Peyer's patch (tissue), 4 donors: Measurements from ENCODE around the gene TMEM132A. TPM values are rescaled to one million over a fixed set of nuclear protein-coding genes. Genes with fewer than 3 reads are reported as not detected.

ENCODE experiments used
- DNase-seq, 3 donors: peaks; one replicate each; pipeline ENCODE4 v3.0.0-alpha.2; 2017 to 2019
- H3K27ac ChIP-seq, 4 donors: fragments of 200-600 bp; sonication (generic); one replicate each; pipeline ENCODE4 v1.5.1; 2016 to 2019
- H3K27me3 ChIP-seq, 2 donors: fragments of 200-600 bp; sonication (generic); one replicate each; pipeline ENCODE4 v1.5.1; 2019
- H3K36me3 ChIP-seq, 3 donors: fragments of 200-600 bp; sonication (generic); one replicate each; pipeline ENCODE4 v1.5.1; 2016 to 2019
- H3K4me1 ChIP-seq, 4 donors: fragments of 200-600 bp; sonication (generic); one replicate each; pipeline ENCODE4 v1.5.1; 2016 to 2019
- H3K4me3 ChIP-seq, 4 donors: fragments of 200-600 bp; sonication (generic); 1 replicate in 3 of 4; 2 replicates in 1 of 4; pipeline ENCODE4 v1.5.1; 2016 to 2019; ENCODE audit warnings: mild to moderate bottlenecking in 1 of 4
- H3K9me3 ChIP-seq, 4 donors: fragments of 200-600 bp; sonication (generic); one replicate each; pipeline ENCODE4 v1.5.1; 2016 to 2019; ENCODE audit warnings: mild to moderate bottlenecking in 1 of 4
- POLR2A ChIP-seq, 2 donors: fragments of 450-650 bp; IDR thresholded peaks; one replicate each; pipeline ENCODE4 v1.5.1; 2017; ENCODE audit warnings: antibody characterized with exemption in 2 of 2, mild to moderate bottlenecking in 2 of 2, moderate library complexity in 2 of 2
- total RNA-seq, 4 donors: library from RNA; depleted of rRNA; stranded (reverse); fragments of >200 nt; gene quantifications; one replicate each; pipeline ENCODE4 v1.1.0, GENCODE V29; 2016
- TF ChIP-seq, protein P1 (sequence below), 6 experiments: fragments of 450-650 bp in 4 of 6; fragments of 200-600 bp in 2 of 6; sonication (generic) in 1 of 6; IDR thresholded peaks; one replicate each; pipeline ENCODE4 v1.5.1; 2017 to 2019; ENCODE audit warnings: antibody characterized with exemption in 6 of 6, mild to moderate bottlenecking in 3 of 6, moderate library complexity in 1 of 6

The TMEM132A gene
- total RNA-seq, 4 donors from 2014 or later: 1.6 to 28.9 (median 4.0) TPM

DNA sequence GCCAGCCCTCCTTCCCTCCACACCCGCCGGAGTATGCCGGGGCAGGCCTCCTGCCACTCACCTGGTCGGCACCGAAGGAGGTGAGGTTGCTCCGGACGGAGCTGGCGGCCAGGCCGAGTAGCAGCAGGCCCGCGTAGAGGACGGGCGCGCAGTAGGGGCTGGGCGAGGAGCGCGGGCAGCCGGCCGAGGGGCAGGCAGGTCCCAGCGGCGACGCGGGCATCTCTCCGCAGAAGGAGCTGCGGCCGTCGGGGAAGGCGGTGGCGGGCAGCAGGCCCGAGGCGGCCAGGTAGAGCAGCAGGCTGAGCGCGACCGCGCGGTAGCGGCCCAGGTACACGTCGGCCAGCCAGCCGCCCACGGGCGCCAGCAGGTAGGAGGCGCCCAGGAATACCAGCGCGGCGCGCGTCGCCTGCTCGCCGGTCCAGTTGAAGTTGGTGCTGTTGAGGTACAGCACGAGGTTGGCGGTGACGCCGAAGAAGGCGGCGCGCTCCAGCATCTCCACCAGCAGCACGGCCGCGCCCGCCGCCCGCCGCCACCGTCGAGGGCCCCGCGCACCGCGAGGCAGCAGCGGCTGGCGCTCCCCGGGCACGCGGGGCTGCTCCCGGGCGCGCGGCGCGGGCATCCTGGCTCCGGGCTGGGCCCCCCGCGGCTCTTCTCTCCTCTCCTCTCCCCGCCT, 26.8 kb downstream of the TMEM132A start:
- DNase-seq: peak in 1 of 3 donors; percentile 66
- Histone ChIP-seq H3K4me3 (peak overlapping the region; percentile 42 to 61 (median 58)), H3K36me3 (no peaks in the 10 kb centered on the region), H3K4me1 (peaks cover 0 to 5% (median 2%) of the 10 kb centered on the region in 4 donors), H3K27ac (peak overlapping the region; percentile 78 to 92 (median 84)), H3K27me3 (no peaks in the 10 kb centered on the region), H3K9me3 (no peaks in the 10 kb centered on the region)
- no peak for TF ChIP-seq POLR2A (IDR thresholded peaks at IDR 0.05)
- TF ChIP-seq, protein P1, sequence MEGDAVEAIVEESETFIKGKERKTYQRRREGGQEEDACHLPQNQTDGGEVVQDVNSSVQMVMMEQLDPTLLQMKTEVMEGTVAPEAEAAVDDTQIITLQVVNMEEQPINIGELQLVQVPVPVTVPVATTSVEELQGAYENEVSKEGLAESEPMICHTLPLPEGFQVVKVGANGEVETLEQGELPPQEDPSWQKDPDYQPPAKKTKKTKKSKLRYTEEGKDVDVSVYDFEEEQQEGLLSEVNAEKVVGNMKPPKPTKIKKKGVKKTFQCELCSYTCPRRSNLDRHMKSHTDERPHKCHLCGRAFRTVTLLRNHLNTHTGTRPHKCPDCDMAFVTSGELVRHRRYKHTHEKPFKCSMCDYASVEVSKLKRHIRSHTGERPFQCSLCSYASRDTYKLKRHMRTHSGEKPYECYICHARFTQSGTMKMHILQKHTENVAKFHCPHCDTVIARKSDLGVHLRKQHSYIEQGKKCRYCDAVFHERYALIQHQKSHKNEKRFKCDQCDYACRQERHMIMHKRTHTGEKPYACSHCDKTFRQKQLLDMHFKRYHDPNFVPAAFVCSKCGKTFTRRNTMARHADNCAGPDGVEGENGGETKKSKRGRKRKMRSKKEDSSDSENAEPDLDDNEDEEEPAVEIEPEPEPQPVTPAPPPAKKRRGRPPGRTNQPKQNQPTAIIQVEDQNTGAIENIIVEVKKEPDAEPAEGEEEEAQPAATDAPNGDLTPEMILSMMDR (IDR thresholded peaks at IDR 0.05): no peak

DNA sequence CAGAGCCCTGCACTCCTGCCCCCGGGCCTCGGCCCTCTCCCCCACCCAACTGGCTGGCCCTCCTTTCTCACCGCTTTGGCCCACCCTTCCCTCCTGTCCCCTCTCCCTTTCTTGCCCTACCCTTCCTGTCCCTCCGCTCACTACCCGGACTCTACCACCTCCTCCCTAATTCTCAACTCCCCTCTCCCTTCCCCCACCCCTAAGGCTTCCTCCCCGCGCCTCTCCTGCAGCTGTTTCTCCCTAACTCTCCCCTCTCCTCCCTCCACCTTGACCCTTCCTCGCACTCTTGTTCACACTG, 27.3 kb downstream of the TMEM132A start:
- DNase-seq: no peak
- H3K27me3 ChIP-seq: no peaks in the 10 kb centered on the region
- H3K27ac ChIP-seq: peak overlapping the region; percentile 78 to 92 (median 84)
- peaks cover 0 to 5% (median 2%) of the 10 kb centered on the region in 4 donors for H3K4me1 ChIP-seq
- H3K4me3 ChIP-seq: peak overlapping the region; percentile 42 to 61 (median 58)
- no peaks in the 10 kb centered on the region for H3K9me3 ChIP-seq
- no peaks in the 10 kb centered on the region for H3K36me3 ChIP-seq
- TF ChIP-seq, protein P1 (IDR thresholded peaks at IDR 0.05): no peak
- no peak for TF ChIP-seq POLR2A (IDR thresholded peaks at IDR 0.05)

DNA sequence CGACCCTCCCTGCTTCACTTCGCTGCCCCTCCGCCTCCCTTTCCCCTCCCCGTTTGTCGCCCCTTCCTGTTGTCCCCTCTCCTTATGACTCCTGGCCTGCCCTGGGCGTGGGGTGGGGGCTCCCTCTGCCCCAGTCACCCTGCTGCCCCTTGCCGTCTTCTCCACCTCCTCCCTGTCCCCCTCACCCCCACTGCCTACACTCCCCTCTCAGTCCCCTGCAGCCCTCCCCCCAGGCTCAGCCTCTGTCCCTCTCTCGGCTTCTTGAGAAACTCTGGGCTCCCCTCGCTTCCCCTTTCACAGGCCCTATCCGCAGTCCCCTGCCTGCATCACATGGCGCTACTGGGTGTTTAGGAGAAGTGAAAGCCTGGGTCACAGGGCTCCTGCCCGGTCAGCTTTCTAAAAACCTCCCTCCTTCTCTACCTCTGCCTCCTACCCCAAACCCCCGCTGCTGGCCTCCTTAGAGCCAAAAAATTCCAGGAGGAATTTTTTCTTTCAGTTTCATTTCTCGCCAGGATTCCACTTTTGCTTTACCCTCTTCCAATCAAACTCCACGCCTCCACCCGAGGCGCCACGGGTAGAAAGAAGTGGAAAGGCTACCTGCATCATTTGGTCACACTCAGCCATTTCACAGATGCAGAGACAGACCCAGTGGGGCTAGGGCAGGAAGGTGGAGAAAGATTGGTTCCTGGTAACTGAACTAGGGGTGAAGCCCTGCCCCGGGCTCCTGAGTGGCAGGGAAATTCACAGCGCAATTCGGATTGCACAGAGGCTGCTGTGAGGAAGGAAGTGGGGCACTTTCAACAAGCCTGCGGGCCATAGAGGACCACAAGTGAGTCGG, 27.9 kb downstream of the TMEM132A start, which contains the start of gene SLC15A3:
SLC15A3 (minus strand) TSS at position 273 of the 838 bp plus-strand sequence. CDS start 625 bp downstream, outside the sequence.
- peak in 2 of 3 donors; percentile 88 to 91 for DNase-seq
- H3K4me3 ChIP-seq: peak within 1 kb of the TSS; percentile 42 to 61 (median 58)
- H3K9me3 ChIP-seq: no peaks in the 10 kb centered on the region
- peaks cover 0 to 5% (median 2%) of the 10 kb centered on the region in 4 donors for H3K4me1 ChIP-seq
- TF ChIP-seq POLR2A (IDR thresholded peaks at IDR 0.05): no peak
- TF ChIP-seq, protein P1 (IDR thresholded peaks at IDR 0.05): no peak
- no peaks in the 10 kb centered on the region for H3K27me3 ChIP-seq
- peak within 1 kb of the TSS; percentile 78 to 92 (median 84) for H3K27ac ChIP-seq
- no peaks in the 10 kb centered on the region for H3K36me3 ChIP-seq

DNA sequence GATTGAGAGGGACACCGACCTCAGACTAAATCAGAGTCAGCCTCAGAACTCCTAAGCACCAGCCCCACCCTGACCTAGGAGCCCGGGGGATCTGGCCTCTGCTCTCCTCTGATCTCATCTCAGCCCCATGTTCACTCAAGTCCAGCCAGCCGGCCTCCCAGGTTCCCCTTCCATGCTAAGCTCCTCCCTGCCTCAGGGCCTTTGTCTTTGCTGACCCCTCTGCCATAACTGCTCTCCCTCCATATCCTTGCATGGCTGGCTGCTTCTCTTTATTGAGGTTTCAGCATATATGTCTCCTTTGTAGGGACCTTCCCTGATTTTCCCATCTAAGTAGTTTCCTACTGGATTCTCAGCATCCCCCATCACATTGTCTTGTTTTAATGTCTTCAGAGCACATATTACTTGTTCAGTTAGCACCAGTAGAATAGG, 28.5 kb downstream of the TMEM132A start:
- Histone ChIP-seq H3K4me3 (peak overlapping the region; percentile 42 to 61 (median 58)), H3K9me3 (no peaks in the 10 kb centered on the region), H3K27ac (peak overlapping the region; percentile 78 to 92 (median 84)), H3K36me3 (no peaks in the 10 kb centered on the region), H3K4me1 (peaks cover 0 to 5% (median 2%) of the 10 kb centered on the region in 4 donors), H3K27me3 (no peaks in the 10 kb centered on the region)
- no peak for TF ChIP-seq POLR2A (IDR thresholded peaks at IDR 0.05)
- TF ChIP-seq, protein P1 (IDR thresholded peaks at IDR 0.05): no peak
- no peak for DNase-seq

DNA sequence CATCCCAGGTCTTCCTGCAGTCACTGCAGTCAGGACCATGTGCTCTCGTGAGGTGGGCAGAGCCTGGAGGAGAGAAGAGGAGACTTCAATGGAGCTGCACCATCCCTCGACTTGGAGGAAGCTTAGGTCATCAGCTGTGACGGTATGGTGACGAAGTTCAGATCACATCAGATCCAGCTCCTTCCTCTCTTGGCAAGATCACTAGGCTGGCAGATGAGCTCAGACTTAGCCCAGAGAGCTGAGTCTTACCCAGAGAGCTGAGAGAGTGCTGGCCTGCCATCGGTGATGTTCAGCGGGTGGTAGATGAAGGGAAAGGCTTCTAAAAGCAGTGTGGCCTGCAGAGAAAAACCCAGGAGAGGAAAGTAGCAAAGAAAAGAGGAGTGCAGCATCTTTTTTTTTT, 29.5 kb downstream of the TMEM132A start:
- TF ChIP-seq, protein P1 (IDR thresholded peaks at IDR 0.05): no peak
- no peak for TF ChIP-seq POLR2A (IDR thresholded peaks at IDR 0.05)
- H3K27me3 ChIP-seq: no peaks in the 10 kb centered on the region
- peak in 1 of 3 donors; percentile 49 for DNase-seq
- peaks cover 0 to 5% (median 2%) of the 10 kb centered on the region in 4 donors for H3K4me1 ChIP-seq
- peak overlapping the region in 1 of 4 donors; percentile 42 for H3K27ac ChIP-seq
- no peak overlapping the region for H3K4me3 ChIP-seq
- H3K36me3 ChIP-seq: no peaks in the 10 kb centered on the region
- no peaks in the 10 kb centered on the region for H3K9me3 ChIP-seq
